Stimulated activated CD4-positive, alpha-beta T cell treated with anti-CD3 and anti-CD28 coated beads, Interleukin-1b, Interleukin-23, amount 100 ng/mL, for 1 hour (primary cell): Measurements from ENCODE around the gene DQX1.

Experiments
- DNase-seq, 2 donors: peaks; one replicate each; pipeline ENCODE4 v3.0.0-alpha.2; 2020; ENCODE audit warnings: low read depth in 2 of 2

DQX1 gene

DNA sequence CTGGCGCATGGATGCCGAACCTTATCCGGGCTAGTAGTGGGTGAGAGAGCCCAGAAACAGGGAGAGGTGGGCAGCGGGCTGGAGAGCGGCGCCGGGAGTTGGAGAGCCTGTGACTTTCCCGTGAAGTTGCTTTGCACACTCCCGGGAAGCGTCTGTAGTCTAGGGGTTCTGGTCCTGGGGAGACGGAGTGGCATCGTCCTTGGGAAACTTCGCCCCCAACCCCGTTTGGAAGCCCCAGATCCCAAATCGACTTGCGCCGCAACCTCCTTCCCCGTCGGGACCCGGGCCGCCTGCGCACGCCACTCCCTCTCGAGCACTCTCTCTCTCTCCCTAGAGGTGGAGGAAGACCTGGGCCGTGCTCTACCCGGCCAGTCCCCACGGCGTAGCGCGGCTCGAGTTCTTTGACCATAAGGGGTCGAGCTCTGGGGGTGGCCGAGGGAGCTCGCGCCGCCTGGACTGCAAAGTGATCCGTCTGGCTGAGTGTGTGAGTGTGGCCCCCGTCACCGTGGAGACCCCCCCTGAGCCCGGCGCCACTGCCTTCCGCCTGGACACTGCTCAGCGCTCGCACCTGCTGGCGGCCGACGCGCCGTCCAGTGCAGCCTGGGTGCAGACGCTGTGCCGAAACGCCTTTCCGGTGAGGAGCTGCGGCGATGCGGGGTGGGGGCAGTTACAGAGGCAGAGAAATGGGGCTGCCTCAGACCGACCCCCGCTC lies 28.9 kb upstream of the DQX1 start:
- no peak for DNase-seq

DNA sequence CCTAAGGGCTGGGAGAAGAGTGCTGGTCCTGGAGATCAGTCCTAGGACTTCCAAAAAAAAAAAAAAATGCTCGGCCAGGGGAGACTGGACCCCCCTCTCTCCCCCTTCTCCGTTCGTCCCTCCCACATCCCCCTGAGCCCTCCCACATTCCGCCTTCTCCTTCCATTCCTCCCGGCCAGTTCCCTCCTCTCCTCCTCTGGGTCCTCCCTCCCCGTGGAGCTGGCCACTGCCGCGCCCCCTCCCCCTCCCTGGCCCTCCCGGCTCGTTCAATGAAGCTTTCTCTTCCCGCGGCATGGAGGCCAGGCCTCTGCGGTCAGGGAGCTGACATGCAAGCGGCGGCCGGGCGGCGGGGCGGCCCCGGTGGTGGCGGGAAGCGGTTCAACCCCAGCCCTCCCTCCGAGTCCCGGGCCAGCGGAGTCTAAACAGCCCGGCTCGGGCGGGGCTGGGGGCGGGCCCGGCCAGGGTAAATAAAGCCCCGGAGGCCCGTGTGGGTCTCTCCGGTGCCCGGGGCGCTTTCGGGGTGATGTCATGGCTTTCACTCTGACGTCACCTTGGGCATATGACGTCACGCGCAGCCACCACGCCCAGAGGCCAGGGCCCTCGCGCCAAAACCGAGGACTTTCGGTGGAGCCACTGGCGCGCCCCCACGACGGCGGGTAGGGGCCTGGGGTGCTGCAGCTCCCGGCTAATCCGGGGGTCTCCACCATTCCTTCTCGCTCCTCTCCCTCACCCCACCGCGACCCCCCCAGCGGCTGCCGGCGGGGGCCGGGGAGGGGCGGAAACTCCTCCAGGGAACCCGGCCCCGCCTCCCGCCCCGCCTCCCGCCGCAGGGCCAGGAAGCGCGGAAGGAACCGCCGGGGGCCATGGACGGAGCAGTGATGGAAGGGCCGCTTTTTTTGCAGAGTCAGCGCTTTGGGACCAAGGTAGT lies 28.1 kb upstream of the DQX1 start, which contains the start of the genes DOK1 and LOXL3:
Gene DOK1, plus strand, starts transcription at position 829 of the 928 bp plus-strand sequence. Its CDS starts 35 bp downstream, at position 864.
Gene LOXL3, minus strand, starts transcription at position 51 of the 928 bp plus-strand sequence. CDS start 1,308 bp downstream, outside the sequence.
- peak; percentile 58 to 82 for DNase-seq

DNA sequence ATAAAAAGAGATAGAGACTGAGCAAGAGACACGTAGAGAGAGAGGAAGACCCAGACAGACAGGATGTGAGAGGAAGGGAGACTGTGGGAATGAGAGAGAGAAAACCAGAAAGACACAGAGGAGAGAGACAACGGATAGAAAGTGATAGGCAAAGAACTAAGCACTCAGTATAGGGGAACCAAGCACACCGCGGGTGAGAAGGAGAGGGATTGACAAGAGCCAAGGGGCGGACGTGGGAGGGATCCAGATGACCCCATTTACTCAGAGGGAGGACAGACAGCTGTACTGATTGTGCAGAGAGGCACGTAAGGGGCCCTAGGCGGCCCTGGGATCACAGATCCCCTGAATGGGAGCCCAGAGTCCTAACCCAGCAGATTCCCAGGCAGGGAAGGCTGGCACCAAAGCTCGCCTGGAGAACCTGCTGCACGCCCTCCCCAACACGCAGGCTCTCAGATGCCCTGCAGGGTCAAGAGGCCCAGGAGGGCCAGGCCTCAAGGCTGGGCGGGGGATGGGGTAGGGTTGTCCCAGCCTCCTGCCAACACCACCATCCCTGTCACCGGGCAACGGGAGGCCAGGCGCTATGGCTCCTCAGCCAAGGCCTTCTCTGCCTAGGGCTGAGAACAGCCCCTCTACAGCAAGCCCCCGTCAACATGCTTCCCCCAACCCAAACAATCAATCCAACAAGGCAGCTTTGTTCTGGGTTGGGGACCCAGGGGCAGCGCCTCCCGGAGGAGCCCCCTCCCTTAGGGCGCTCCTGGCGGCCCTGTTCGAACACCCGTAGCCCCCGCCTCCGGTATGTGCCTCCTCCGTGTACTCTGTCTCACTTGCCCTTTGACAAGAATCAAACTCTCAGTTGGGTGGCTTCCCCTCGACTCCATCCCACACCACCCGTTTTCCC lies 27.1 kb upstream of the DQX1 start:
- DNase-seq = no peak

DNA sequence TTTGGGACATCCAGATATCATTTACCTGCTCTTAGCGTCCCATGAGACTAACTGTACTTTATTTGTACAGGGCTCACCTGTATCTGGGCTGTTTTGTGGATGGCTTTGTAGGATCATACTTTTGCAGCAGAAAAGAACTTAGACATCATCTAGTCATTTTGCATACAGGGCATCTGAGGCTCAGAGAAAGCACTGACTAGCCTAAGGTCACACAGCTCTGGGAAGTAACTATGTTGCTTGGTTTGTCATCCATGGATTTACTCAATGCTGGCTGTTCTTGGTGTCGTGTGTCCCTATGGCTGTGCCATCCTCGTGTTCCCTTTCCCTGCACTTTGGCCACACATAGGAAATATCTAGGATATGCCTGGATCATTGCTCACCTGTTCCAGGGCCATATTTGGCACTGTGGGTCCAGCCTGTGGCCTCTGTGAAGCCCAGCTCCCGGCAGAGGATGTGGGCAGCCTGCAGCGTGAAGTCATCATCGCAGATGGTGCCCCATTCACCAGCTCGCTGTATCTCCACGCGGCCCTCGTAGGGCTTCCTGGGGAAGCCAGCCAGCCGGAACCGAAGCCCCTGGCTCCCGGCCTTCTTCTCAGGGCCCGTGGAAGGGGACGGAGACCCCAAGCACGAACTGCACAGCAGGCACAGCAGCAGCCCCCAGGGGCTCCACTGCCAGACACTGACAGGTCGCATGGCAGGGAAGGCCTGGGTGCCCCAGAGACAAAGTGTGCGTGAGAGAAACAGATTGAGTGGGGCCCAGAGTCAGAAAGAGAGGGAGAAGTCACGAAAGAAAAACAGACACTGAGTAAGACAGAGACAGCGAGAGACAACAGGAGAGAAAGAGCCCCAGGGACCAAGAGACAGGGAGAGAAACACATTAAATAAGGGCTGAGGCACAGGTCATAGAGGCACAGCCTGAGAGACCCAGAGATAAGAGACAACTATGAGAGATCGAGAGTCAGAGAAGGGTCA lies 26.2 kb upstream of the DQX1 start:
- no peak for DNase-seq

DNA sequence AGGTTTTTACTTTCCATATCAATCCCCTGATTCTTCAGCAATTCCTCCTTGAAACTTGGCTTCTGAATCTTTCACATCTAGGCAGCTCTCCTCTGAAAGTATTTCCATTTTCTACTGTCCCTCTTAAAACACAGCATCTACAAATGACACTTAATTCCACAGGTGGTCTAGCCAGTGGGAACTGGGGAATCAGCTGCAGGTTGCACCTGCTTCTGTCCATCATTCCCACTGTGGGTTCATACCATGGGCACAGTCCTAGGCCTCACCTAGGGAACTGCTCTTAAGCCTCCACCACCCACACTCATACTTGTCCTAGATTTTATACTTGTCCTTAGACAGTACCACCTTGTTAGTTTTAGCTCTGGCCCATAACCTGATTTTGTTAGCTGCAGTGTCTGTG lies 25.5 kb upstream of the DQX1 start:
- DNase-seq = no peak

DNA sequence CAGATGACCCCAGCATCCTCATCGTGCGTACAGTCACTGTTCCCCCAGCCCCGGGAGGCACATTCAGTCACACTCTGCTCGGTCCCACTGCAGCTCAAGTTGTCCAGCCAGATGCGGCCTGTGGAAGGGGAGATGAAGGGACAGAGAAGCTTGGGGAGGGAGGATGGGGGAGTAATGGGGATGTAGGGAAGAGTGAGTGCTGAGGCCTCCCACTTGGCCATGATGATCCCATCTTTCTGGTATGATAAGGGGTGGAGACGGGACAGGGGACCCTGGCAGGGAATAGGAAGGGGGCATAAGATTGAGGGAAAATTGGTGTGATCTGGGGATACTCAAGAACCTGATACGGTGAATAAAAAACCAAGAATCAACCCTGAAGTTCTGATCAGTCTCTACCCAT lies 24.2 kb upstream of the DQX1 start:
- no peak for DNase-seq

DNA sequence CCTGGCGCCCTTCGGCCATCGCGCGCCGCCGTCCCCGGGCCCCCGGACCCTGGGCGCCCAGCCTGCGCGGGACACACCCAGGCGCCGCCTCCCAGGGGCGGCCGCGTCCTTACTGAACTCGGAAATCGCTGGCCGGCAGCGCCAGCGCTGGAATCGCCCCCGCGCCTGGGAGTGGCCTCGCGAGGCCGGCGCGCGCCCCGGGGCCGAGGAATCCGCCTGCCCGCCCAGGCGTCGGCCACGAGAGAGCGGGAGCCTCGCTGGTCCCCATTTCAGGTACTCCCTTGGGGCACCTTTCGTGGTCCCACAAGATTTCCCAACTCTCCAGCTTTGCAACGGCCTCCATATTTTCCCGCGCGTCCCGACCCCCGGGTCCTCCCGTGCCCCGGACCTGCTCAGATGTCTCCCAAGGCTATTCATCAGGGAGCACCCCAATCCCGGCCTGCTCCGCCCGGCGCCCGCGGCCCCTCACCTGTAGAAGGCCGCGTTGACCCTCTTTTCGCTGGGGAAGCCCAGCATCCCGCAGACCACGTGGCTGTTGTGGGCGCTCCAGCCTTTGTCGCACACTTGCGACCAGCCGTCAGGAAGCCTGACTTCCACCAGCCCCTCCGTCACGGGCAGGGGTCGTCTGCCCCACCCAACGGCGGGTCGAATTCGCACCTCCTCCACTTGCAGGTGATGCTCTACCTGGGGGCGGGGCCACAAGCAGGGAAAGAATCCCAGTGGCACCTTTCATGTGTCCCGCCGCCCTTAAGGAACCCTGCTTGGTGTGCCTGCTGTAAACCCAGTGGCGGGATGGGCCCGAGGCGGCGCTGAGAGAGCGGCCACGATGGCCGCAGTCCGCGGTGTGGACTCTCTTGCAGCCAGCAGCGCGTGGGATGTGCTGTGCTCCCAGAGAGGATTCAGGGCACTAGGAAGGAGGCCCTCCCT lies 23.1 kb upstream of the DQX1 start:
- no peak for DNase-seq

DNA sequence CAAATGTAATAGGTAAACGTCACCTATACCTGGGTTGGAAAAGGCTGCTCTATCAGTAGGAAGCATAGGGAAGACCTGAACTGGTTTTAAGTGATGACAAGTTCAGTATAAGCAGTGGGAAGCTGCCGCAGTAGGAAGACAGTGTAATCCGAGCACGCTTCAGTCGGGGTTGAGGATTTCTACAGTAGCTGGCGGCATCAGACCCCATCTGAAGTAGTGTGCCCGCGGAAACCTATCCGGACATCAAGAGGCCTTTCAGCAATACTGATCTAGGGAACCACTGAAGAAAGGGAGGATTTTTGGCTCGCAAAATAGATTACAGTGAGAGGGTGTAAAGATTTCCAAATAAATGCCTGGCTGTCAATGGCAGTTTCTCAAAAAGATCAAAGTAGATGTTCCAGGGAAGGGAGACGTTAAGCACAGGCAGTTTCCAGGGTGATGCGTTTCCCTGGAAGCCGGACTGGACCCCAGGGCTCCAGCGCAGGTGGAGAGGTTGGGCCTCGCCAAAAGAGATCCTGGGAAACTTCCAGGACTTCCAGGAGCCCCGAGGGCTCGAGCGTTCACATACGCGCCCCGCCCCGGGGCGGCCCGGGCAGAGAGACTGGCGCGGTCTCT lies 22.4 kb upstream of the DQX1 start:
- DNase-seq = no peak

DNA sequence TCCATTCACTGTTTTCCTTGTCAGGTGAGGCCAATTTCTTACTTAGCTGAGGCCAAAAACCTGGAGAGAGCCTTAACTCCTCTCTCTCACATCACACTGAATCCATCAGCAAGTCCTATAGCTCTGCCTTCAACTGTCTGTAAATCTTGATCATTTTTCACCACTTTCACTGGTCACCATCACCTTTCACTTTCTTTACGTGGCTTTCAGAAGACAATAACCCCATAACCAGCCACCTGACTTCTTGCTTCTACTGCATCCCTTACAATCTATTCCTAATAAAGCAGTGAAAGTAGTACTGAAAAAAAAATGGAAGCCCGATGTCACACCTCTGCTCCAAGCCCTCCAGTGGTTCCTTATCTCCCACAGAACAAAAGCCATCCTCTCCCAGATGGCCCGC lies 20.0 kb upstream of the DQX1 start:
- DNase-seq = no peak

DNA sequence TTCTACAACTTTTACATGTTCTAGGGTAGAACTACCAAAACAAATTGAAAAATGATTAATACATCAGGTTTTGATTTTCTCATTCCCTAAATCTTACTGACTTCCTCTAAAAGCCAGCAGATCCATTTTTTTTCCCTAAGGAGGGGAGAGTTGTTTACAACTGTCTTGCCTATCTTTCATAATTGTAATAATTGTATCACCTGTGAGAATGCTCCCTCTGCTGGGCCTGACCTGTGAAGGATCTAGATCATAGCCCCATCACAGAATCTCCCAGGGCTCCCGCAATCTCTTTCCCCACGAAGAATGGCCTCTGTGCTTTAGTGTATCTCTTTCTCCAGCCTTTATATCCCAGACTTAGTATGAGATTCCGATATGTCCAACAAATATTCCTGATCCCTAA lies 18.6 kb upstream of the DQX1 start:
- no peak for DNase-seq

DNA sequence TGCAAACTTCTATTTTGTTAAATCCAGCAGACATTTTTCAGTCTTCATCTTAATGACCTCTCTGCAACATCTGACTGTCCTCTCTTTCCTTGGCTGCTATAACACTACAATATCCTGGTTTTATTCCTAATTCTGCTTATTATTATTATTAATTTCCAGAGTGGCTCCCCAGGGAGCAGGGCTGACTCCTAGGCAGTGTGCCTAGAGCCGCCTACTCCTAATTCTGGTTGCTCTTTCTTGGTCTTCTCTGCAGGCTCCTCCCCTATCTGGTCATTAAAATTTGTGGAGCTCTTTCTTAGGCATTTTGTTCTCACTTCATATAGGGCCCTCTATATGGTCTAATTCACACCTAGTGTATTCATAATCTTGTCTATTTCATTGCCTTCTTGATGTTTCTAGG lies 16.9 kb upstream of the DQX1 start:
- DNase-seq = no peak

DNA sequence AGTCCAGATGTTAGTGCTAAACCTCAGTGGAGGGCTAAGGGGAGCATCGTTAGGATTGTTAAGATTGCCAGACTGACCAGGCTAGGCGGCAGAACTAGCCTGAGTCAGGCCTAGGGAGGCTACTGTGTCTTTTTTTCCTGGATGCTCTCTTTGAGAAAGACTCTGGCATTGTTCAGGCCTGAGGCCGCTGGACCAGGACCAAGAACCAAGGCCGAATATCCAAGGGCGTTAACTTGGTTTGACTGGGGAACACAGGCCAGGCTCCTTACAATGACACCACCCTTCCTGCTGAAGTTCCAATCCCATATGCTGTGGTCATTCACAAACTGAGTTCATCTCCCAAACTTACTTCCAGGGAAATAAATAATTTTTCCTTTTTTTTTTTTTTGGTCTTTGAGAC lies 14.3 kb upstream of the DQX1 start:
- DNase-seq = no peak

DNA sequence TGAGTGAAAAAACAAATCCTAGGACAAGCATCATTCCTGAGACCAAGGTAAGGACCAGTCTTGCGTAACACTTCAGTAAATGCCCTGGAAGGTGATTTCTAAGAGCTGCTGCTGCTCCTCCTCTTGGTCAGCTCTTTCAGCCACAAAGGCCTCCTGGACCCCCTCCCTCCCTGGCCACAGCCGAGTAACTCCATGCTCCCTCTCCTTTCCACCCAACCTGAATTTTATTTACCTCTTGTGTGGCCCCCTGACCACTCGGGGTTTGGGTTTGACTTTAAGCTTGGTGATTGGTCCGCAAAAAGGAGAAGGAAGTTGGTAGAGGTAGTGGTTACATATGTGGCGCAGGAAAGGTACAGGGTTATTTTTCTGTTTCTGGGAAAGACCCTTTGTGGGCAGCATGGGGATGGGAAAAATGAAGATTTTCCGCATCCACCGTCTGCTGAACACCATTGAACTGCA lies 12.9 kb upstream of the DQX1 start:
- no peak for DNase-seq

DNA sequence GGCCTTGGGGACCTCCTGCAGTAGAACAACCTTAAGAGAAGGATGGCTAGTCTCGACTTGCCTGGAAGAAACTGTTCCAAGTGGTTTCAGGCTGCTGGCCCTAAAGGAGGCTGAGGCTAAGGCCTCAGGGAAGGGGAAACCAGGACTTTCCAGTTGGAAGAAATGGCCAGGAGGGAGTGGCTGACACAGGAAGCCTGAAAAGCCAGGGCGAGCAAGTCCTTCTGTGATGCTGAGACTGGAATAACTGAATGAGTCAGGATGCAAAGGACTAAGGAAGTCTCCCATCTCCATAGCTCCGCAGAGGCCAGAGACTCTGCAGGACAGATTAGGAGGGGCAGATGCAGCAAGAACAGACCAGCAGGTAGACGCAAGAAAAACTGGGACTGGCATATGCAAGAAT lies 11.1 kb upstream of the DQX1 start:
- no peak for DNase-seq

DNA sequence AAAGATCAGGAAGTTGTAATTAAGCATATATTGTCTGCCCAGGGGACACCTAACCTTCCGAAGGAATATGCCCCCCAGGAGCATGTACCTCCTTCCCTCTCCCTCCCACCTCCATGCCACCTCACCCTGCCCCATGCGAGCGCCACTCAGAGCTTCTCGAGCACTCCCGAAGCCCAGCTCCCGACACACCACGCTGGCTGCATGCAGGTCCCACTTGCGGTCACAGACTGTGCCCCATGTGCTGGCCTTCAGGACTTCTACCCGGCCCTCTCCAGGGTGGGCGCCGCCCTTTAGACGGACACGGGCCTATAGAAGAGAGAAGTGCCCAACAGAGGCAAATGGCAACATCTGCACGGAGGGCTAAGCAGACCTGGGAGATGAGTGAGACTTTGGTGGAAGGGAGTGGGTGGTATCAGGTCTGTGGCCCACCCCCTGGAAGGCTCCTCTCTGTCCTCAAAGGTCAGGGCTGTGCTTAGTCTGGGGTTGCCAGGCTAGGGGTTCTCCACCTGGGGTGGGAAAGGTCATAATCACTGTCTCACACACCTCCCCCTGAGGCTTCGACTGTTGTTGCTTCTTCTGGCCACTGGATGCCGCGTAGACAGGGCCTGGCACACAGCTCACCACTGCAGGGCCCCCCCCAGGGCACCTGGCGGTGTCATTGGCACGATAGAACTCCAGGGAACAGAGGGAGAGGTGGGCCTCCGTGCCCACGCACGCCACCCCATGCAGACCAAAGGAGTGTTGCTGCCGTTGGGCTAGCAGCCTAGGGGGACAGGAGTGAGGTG lies 10.3 kb upstream of the DQX1 start:
- DNase-seq = no peak

DNA sequence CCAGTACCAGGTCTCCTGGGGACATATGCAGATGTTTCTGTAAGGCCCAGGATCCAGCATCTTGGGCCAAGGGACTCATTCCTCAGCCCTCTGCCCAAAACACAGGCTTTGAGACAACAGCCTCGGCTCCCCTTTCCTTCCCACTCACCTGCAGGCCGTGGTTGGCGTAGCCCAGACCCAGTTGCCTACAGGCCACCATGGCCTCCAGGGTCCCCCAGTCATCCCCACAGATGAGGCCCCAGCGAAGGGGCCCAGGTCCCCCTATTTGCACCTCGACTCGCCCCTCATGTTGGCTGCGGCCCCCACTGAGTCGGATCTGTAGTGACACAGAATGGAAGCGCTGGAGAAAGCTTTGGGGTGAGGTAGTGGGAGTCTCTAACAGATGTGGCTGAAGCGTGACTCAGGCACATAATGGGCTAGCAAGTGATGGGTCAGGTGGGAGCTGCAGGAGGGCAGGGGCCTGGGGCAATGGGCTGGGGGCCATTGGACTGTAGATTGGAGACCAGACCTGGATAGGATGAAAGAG lies 9.5 kb upstream of the DQX1 start:
- DNase-seq = no peak

DNA sequence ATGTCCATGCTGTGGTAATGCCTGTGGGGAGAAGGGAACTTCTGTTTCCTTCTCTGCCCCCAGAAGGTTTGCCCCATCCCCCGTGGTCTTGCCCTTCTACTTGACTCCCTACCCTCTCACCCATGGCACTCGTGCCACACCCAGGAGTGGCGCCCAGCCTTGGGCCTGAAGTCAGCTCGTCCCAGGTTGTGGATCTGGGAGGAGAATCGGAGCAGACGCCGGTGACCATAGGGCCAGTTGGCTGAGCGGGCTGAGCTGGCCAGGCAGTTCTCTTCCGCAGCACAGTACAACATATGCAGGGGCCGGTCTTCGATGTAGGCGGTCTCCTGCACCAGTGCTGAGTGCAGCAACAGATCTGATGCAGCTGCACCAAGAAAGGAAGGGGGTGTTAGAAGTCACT lies 8.4 kb upstream of the DQX1 start:
- DNase-seq = no peak

DNA sequence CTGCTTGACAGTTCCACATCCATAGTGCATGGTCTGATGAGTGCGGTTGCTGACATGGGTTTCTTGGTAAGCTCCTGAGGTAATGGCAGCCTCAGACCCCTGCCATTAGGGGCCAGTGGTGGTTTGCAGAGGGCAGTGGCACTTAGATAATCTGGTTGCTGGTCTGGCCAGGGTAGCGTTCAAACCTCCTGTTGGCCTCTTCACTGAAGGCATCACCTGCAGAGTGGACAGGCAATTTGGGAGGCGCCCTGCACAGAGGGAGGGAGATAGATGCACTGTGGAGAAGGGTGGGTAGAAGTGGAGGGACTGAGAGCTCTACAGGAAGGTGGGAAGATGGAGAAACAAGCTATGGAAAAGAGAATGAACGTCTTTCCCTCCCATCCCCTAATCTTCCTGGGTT lies 7.4 kb upstream of the DQX1 start:
- DNase-seq = no peak
